Trophoblast cell (in vitro differentiated cells and primary cell): ENCODE measurements around the gene HDAC9.

Source experiments
- DNase-seq, 2 donors: peaks; one replicate each; pipeline ENCODE4 v3.0.0-alpha.2; 2016
- H2AFZ ChIP-seq: 2 replicates; pipeline ENCODE4 v1.6.1; 2013; ENCODE audit warnings: low read length, moderate library complexity, mild to moderate bottlenecking; ENCODE audit not compliant: insufficient read depth, poor library complexity
- H2AK5ac ChIP-seq: 2 replicates; pipeline ENCODE4 v1.6.1; 2013; ENCODE audit warnings: mild to moderate bottlenecking, low read length
- H2BK120ac ChIP-seq: 2 replicates; pipeline ENCODE4 v1.6.1; 2013; ENCODE audit warnings: low read length, mild to moderate bottlenecking, moderate library complexity; ENCODE audit not compliant: insufficient read depth, poor library complexity
- H2BK12ac ChIP-seq: 2 replicates; pipeline ENCODE4 v1.6.1; 2013; ENCODE audit warnings: mild to moderate bottlenecking, low read length, moderate library complexity
- H2BK5ac ChIP-seq: 2 replicates; pipeline ENCODE4 v1.6.1; 2013; ENCODE audit warnings: low read length, low read depth, moderate library complexity, mild to moderate bottlenecking; ENCODE audit not compliant: poor library complexity
- H3K14ac ChIP-seq: 2 replicates; pipeline ENCODE4 v1.6.1; 2013; ENCODE audit warnings: mild to moderate bottlenecking, low read length
- H3K18ac ChIP-seq: 2 replicates; pipeline ENCODE4 v1.6.1; 2013; ENCODE audit warnings: mild to moderate bottlenecking, low read length
- H3K23ac ChIP-seq: 2 replicates; pipeline ENCODE4 v1.6.1; 2013; ENCODE audit warnings: low read length
- H3K27ac ChIP-seq: 2 replicates; pipeline ENCODE4 v1.5.1; 2013; ENCODE audit warnings: low read depth, mild to moderate bottlenecking, inconsistent platforms, low read length, moderate library complexity
- H3K27me3 ChIP-seq: 2 replicates; pipeline ENCODE4 v1.6.1; 2013; ENCODE audit warnings: inconsistent platforms, mild to moderate bottlenecking, low read length, moderate library complexity; ENCODE audit not compliant: insufficient read depth
- H3K36me3 ChIP-seq, 2 experiments: 1 replicate in 1 of 2; 2 replicates in 1 of 2; pipeline ENCODE4 v1.6.1; 2013; ENCODE audit warnings: low read length in 2 of 2, mild to moderate bottlenecking in 2 of 2, moderate library complexity in 1 of 2; ENCODE audit not compliant: insufficient read depth in 2 of 2, control insufficient read depth in 1 of 2
- H3K4ac ChIP-seq: 2 replicates; pipeline ENCODE4 v1.6.1; 2013; ENCODE audit warnings: low read depth, mild to moderate bottlenecking, low read length, moderate library complexity
- H3K4me1 ChIP-seq, 2 experiments: 1 replicate in 1 of 2; 2 replicates in 1 of 2; pipeline ENCODE4 v1.6.1; 2013; ENCODE audit warnings: low read length in 2 of 2, mild to moderate bottlenecking in 2 of 2, moderate library complexity in 1 of 2; ENCODE audit not compliant: insufficient read depth in 2 of 2, control insufficient read depth in 1 of 2
- H3K4me2 ChIP-seq: 2 replicates; pipeline ENCODE4 v1.6.1; 2013; ENCODE audit warnings: inconsistent platforms, mild to moderate bottlenecking, low read length, moderate library complexity
- H3K4me3 ChIP-seq: 2 replicates; pipeline ENCODE4 v1.5.1; 2013; ENCODE audit warnings: mild to moderate bottlenecking, low read depth, low read length, inconsistent platforms
- H3K79me1 ChIP-seq: one replicate; pipeline ENCODE4 v1.6.1; 2013; ENCODE audit warnings: low read length
- H3K79me2 ChIP-seq: 2 replicates; pipeline ENCODE4 v1.6.1; 2013; ENCODE audit warnings: low read length, mild to moderate bottlenecking; ENCODE audit not compliant: control insufficient read depth, insufficient read depth, poor library complexity
- H3K9ac ChIP-seq: 2 replicates; pipeline ENCODE4 v1.6.1; 2013; ENCODE audit warnings: mild to moderate bottlenecking, low read length
- H3K9me3 ChIP-seq: 2 replicates; pipeline ENCODE4 v1.6.1; 2013; ENCODE audit warnings: low read depth, mild to moderate bottlenecking, control low read depth, inconsistent platforms, low read length; ENCODE audit not compliant: insufficient read depth
- H4K12ac ChIP-seq: 2 replicates; pipeline ENCODE4 v1.6.1; 2013; ENCODE audit warnings: low read depth, mild to moderate bottlenecking, low read length, moderate library complexity
- H4K8ac ChIP-seq: 2 replicates; pipeline ENCODE4 v1.6.1; 2013; ENCODE audit warnings: low read depth, mild to moderate bottlenecking, low read length, moderate library complexity
- H4K91ac ChIP-seq: one replicate; pipeline ENCODE4 v1.6.1; 2013; ENCODE audit warnings: low read depth, mild to moderate bottlenecking, low read length, moderate library complexity
- WGBS: extraction: QIAGEN DNeasy Blood & Tissue Kit; methylation state at CpG from one replicate; pipeline ENCODE4 v1.1.7; 2013; ENCODE audit warnings: missing lambda C conversion rate; ENCODE audit not compliant: insufficient read length, insufficient coverage; ENCODE audit errors: extremely low coverage; 5-methylcytosine and 5-hydroxymethylcytosine counted together

HDAC9 gene

GRCh38 chr7:18834577-18834976 is 339.0 kb downstream of the HDAC9 start:
- H3K4me2 ChIP-seq: no peak overlapping the region
- no peak overlapping the region for H4K91ac ChIP-seq
- no peak for DNase-seq
- H2AK5ac ChIP-seq: no peak overlapping the region
- no peaks in the 10 kb centered on the region for H3K79me1 ChIP-seq
- no peak overlapping the region for H3K18ac ChIP-seq
- H4K12ac ChIP-seq: no peak overlapping the region
- no peak overlapping the region for H3K27ac ChIP-seq
- no peak overlapping the region for H4K8ac ChIP-seq
- no peak overlapping the region for H3K4me3 ChIP-seq
- H3K14ac ChIP-seq: no peak overlapping the region
- no peaks in the 10 kb centered on the region for H3K4me1 ChIP-seq
- H3K9ac ChIP-seq: no peak overlapping the region
- no peak overlapping the region for H2BK120ac ChIP-seq
- no peaks in the 10 kb centered on the region for H3K79me2 ChIP-seq
- H3K36me3 ChIP-seq: no peaks in the 10 kb centered on the region
- no peaks in the 10 kb centered on the region for H3K27me3 ChIP-seq
- H3K23ac ChIP-seq: no peak overlapping the region
- H2BK12ac ChIP-seq: no peak overlapping the region
- no peaks in the 10 kb centered on the region for H3K9me3 ChIP-seq
- no peak overlapping the region for H2AFZ ChIP-seq
- H3K4ac ChIP-seq: no peak overlapping the region
- no CpG with 5 or more reads among the region's 8 CpGs for WGBS
- no peak overlapping the region for H2BK5ac ChIP-seq

GRCh38 chr7:18835001-18835690 is 339.6 kb downstream of the HDAC9 start:
- no peak overlapping the region for H3K23ac ChIP-seq
- H2BK120ac ChIP-seq: no peak overlapping the region
- no peak overlapping the region for H3K4me3 ChIP-seq
- H3K4me1 ChIP-seq: no peaks in the 10 kb centered on the region
- no peak overlapping the region for H3K4me2 ChIP-seq
- H3K36me3 ChIP-seq: no peaks in the 10 kb centered on the region
- no peak overlapping the region for H2AK5ac ChIP-seq
- no peak overlapping the region for H4K91ac ChIP-seq
- H2BK5ac ChIP-seq: no peak overlapping the region
- no peak overlapping the region for H4K8ac ChIP-seq
- H3K27ac ChIP-seq: no peak overlapping the region
- no peak overlapping the region for H3K18ac ChIP-seq
- no peak overlapping the region for H3K14ac ChIP-seq
- no peaks in the 10 kb centered on the region for H3K27me3 ChIP-seq
- no peak overlapping the region for H3K9ac ChIP-seq
- no peaks in the 10 kb centered on the region for H3K79me1 ChIP-seq
- no peak overlapping the region for H2AFZ ChIP-seq
- no peak overlapping the region for H4K12ac ChIP-seq
- no peaks in the 10 kb centered on the region for H3K9me3 ChIP-seq
- H2BK12ac ChIP-seq: no peak overlapping the region
- no peak for DNase-seq
- no peaks in the 10 kb centered on the region for H3K79me2 ChIP-seq
- WGBS: no CpG with 5 or more reads among the region's 7 CpGs
- no peak overlapping the region for H3K4ac ChIP-seq

- Histone ChIP-seq H3K9ac (no peak overlapping the region), H3K14ac (no peak overlapping the region), H3K4me2 (no peak overlapping the region), H4K91ac (no peak overlapping the region), H2BK12ac (no peak overlapping the region), H2AFZ (no peak overlapping the region), H3K79me1 (no peaks in the 10 kb centered on the region), H3K4me3 (no peak overlapping the region), H2BK5ac (no peak overlapping the region), H3K27me3 (no peaks in the 10 kb centered on the region), H3K27ac (no peak overlapping the region), H3K79me2 (no peaks in the 10 kb centered on the region), H3K9me3 (no peaks in the 10 kb centered on the region), H2BK120ac (no peak overlapping the region), H3K4me1 (peaks cover 2 to 3% of the 10 kb centered on the region in 2 experiments), H3K36me3 (no peaks in the 10 kb centered on the region), H2AK5ac (no peak overlapping the region), H4K8ac (no peak overlapping the region), H3K23ac (no peak overlapping the region), H4K12ac (no peak overlapping the region), H3K18ac (no peak overlapping the region), H3K4ac (no peak overlapping the region)
- DNase-seq: no peak
- no CpG with 5 or more reads among the region's 3 CpGs for WGBS
Measured at GRCh38 chr7:18843979-18844378, 348.4 kb downstream of the HDAC9 start.

GRCh38 chr7:18844735-18845134 is 349.2 kb downstream of the HDAC9 start:
- Histone ChIP-seq H3K27me3 (no peaks in the 10 kb centered on the region), H3K79me1 (no peaks in the 10 kb centered on the region), H3K79me2 (no peaks in the 10 kb centered on the region), H3K4me3 (no peak overlapping the region), H4K91ac (no peak overlapping the region), H3K27ac (no peak overlapping the region), H3K36me3 (no peaks in the 10 kb centered on the region), H3K9ac (no peak overlapping the region), H2BK12ac (no peak overlapping the region), H4K12ac (no peak overlapping the region), H3K18ac (no peak overlapping the region), H3K9me3 (no peaks in the 10 kb centered on the region), H3K4me1 (peaks cover 2 to 3% of the 10 kb centered on the region in 2 experiments), H3K4me2 (no peak overlapping the region), H4K8ac (no peak overlapping the region), H3K14ac (no peak overlapping the region), H2BK120ac (no peak overlapping the region), H3K4ac (no peak overlapping the region), H2AK5ac (no peak overlapping the region), H2BK5ac (no peak overlapping the region), H2AFZ (no peak overlapping the region), H3K23ac (no peak overlapping the region)
- WGBS: no CpG with 5 or more reads among the region's 5 CpGs
- DNase-seq: no peak
